Heart right ventricle (tissue), 16 donors: ENCODE measurements around the gene CAPN15. TPM values are rescaled to one million over a fixed set of nuclear protein-coding genes. Genes with fewer than 3 reads are reported as not detected.

Experiments
- ATAC-seq, 8 donors: fragments of 200-7000 bp; cut with Tn5 transposase; one replicate each; pipeline ENCODE4 v1.9.1; 2020; ENCODE audit warnings: mild to moderate bottlenecking in 8 of 8, moderate library complexity in 8 of 8, moderate number of reproducible peaks in 1 of 8
- DNase-seq, 2 donors: peaks; one replicate each; pipeline ENCODE4 v3.0.0-alpha.2; 2020
- H3K27ac ChIP-seq, 10 donors: fragments of 200-600 bp; sonication (generic) in 2 of 10; one replicate each; pipeline versions ENCODE4 v1.5.0 to v1.8.0; 2020 to 2022; ENCODE audit warnings: mild to moderate bottlenecking in 3 of 10
- H3K27me3 ChIP-seq, 7 donors: fragments of 200-600 bp; one replicate each; pipeline ENCODE4 v1.8.0; 2021 to 2022; ENCODE audit warnings: mild to moderate bottlenecking in 2 of 7
- H3K36me3 ChIP-seq, 9 donors: fragments of 200-600 bp; sonication (generic) in 1 of 9; one replicate each; pipeline versions ENCODE4 v1.5.0 to v1.8.0; 2020 to 2022; ENCODE audit warnings: mild to moderate bottlenecking in 2 of 9
- H3K4me1 ChIP-seq, 9 donors: fragments of 200-600 bp; sonication (generic) in 1 of 9; one replicate each; pipeline versions ENCODE4 v1.5.0 to v1.8.0; 2020 to 2022; ENCODE audit warnings: mild to moderate bottlenecking in 4 of 9
- H3K4me3 ChIP-seq, 10 donors: fragments of 200-600 bp; sonication (generic) in 2 of 10; one replicate each; pipeline versions ENCODE4 v1.5.0 to v1.8.0; 2020 to 2022; ENCODE audit warnings: mild to moderate bottlenecking in 7 of 10, moderate library complexity in 2 of 10
- H3K9me3 ChIP-seq, 11 donors: fragments of 200-600 bp in 10 of 11; sonication (generic) in 2 of 11; one replicate each; pipeline versions ENCODE4 v1.5.0 to v1.8.0; 2013 to 2022; ENCODE audit warnings: mild to moderate bottlenecking in 2 of 11, control low read depth in 1 of 11, moderate library complexity in 1 of 11
- WGBS, 2 donors: extraction: QIAGEN DNeasy Blood & Tissue Kit; methylation state at CpG; one replicate each; pipeline ENCODE4 v1.1.7; 2013; ENCODE audit warnings: inconsistent platforms in 1 of 2; 5-methylcytosine and 5-hydroxymethylcytosine counted together
- intact Hi-C, 10 donors: fragments of 100-400 bp; cut with DNase I; formaldehyde crosslinking; loops; one replicate each; pipeline versions ENCODE4 v1.11.1 to v1.14.2; 2022
- polyA plus RNA-seq, 2 donors: library from polyadenylated mRNA; stranded (reverse); fragments of 200-250 nt; gene quantifications; one replicate each; pipeline ENCODE4 v1.2.3, GENCODE V29; 2013
- total RNA-seq, 10 donors: library from RNA; stranded (reverse); fragmentation: NEBNext Ultra II Directional in 3 of 10; extraction: Animal tissue kit (Norgen Biotek cat#: 25700) in 3 of 10; gene quantifications; one replicate each; pipeline versions ENCODE4 v1.2.1 to v1.2.4, GENCODE V29; 2021 to 2023
- TF ChIP-seq, protein P1 (sequence below), 9 donors: fragments of 200-600 bp; sonication (generic) in 2 of 9; IDR thresholded peaks; one replicate each; pipeline versions ENCODE4 v1.5.0 to v1.8.0; 2021 to 2022; ENCODE audit warnings: antibody characterized with exemption in 9 of 9, mild to moderate bottlenecking in 5 of 9, moderate library complexity in 1 of 9
- donor health status: Arrhythmogenic right ventricular cardiomyopathy.
- donor health status: ischemic (EF 13 %, LVEDD 7.1; RV severe dilation, severe dysfunction).
- donor health status: healthy with polysubstance abuse.
- donor health status: DM: no; HTN: yes; CAD: no.
- donor health status: DM: no; HTN: no; CAD: no.
- donor health status: ischemic (EF 25% LVEDD 6.9; RV normal size, moderate dysfunction).
- donor health status: ischemic (EF 25% LVEDD 5.7; RV mildly dilated, moderate dysfunction).
- donor health status: healthy.
- donor health status: DM: yes; HTN: yes; CAD: no.
- donor health status: Ischemic cardiomyopathy.
- donor health status: ischemic (EF 35%, LVEDD 5.7; RV mildly dilated, moderate dysfunction).
- donor health status: nonischemic (EF 11% LVEDD 7.7; RV severe dilation, severe dysfunction).
- donor health status: DM: yes; HTN: yes; CAD: no.
- donor health status: PGD.
- donor health status: ischemic (EF 29% LVEDD 5.4; RV normal size, mild dysfunction).
- donor health status: nonischemic (EF 23%, LVEDD 6.1; RV moderate dilation, normal function).

Gene CAPN15
- total and polyA plus RNA-seq, 12 donors = 11.1 to 39.5 (median 16.0) TPM

- WGBS, 2 donors = 87 to 89% methylated on average over 30 of the region's 30 CpGs
- intact Hi-C loops = no loop called here
- DNase-seq (no peak), ATAC-seq (no peak)
- Histone ChIP-seq H3K27ac (no peak overlapping the region), H3K4me3 (no peak overlapping the region), H3K9me3 (no peaks in the 10 kb centered on the region), H3K36me3 (no peaks in the 10 kb centered on the region), H3K4me1 (peaks cover 18 to 37% (median 31%) of the 10 kb centered on the region in 9 donors), H3K27me3 (peaks cover 5 to 54% (median 40%) of the 10 kb centered on the region in 7 donors)
- TF ChIP-seq, protein P1, sequence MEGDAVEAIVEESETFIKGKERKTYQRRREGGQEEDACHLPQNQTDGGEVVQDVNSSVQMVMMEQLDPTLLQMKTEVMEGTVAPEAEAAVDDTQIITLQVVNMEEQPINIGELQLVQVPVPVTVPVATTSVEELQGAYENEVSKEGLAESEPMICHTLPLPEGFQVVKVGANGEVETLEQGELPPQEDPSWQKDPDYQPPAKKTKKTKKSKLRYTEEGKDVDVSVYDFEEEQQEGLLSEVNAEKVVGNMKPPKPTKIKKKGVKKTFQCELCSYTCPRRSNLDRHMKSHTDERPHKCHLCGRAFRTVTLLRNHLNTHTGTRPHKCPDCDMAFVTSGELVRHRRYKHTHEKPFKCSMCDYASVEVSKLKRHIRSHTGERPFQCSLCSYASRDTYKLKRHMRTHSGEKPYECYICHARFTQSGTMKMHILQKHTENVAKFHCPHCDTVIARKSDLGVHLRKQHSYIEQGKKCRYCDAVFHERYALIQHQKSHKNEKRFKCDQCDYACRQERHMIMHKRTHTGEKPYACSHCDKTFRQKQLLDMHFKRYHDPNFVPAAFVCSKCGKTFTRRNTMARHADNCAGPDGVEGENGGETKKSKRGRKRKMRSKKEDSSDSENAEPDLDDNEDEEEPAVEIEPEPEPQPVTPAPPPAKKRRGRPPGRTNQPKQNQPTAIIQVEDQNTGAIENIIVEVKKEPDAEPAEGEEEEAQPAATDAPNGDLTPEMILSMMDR (IDR thresholded peaks at IDR 0.05) = no peak
Measured at GRCh38 chr16:563072-563644, 35.6 kb downstream of the CAPN15 start.

- no peaks in the 10 kb centered on the region for H3K36me3 ChIP-seq
- 88 to 93% methylated on average over 40 to 42 of the region's 42 CpGs for WGBS, 2 donors
- H3K9me3 ChIP-seq = no peaks in the 10 kb centered on the region
- no peak overlapping the region for H3K4me3 ChIP-seq
- peaks cover 18 to 42% (median 37%) of the 10 kb centered on the region in 9 donors for H3K4me1 ChIP-seq
- TF ChIP-seq, protein P1 (IDR thresholded peaks at IDR 0.05) = no peak
- intact Hi-C loops = loop anchor here in 1 of 10 donors (5.0 kb wide), 1 partner anchor 38 kb away; the partner anchor contains the start of gene CAPN15
- no peak for DNase-seq
- no peak for ATAC-seq
- no peak overlapping the region for H3K27ac ChIP-seq
- peaks cover 0 to 38% (median 23%) of the 10 kb centered on the region in 7 donors for H3K27me3 ChIP-seq
Measured at GRCh38 chr16:564690-565418, 37.3 kb downstream of the CAPN15 start.

- 47 to 48% methylated on average over 35 of the region's 35 CpGs for WGBS, 2 donors
- no peak for DNase-seq
- intact Hi-C loops = loop anchor here in 1 of 10 donors (5.0 kb wide), 1 partner anchor 38 kb away; the partner anchor contains the start of gene CAPN15
- no peak for ATAC-seq
- H3K36me3 ChIP-seq = no peaks in the 10 kb centered on the region
- H3K4me3 ChIP-seq = peak overlapping the region in 1 of 10 donors; percentile 48
- peaks cover 0 to 32% (median 18%) of the 10 kb centered on the region in 7 donors for H3K27me3 ChIP-seq
- H3K27ac ChIP-seq = peak overlapping the region in 1 of 10 donors; percentile 73
- H3K4me1 ChIP-seq = peaks cover 18 to 48% (median 41%) of the 10 kb centered on the region in 9 donors
- TF ChIP-seq, protein P1 (IDR thresholded peaks at IDR 0.05) = no peak
- H3K9me3 ChIP-seq = no peaks in the 10 kb centered on the region
Measured at GRCh38 chr16:565419-566330, 38.2 kb downstream of the CAPN15 start.
